HG03575 (cell line): Measurements from ENCODE around the gene ROBO4.

Experiments used
- ATAC-seq: cut with Tn5 transposase; IDR thresholded peaks from one replicate; pipeline ENCODE4 v1.9.1; 2021; ENCODE audit not compliant: unreplicated experiment, insufficient number of reproducible peaks, low FRiP score; ENCODE audit errors: extremely low read depth

ROBO4 gene

GRCh38 chr11:124897674-124898262 lies at the start of gene ROBO4:
Gene ROBO4 (minus strand): TSS chr11:124897865. CDS start chr11:124897795, 70 bp downstream.
- no peak for ATAC-seq

- ATAC-seq: no peak
These were observed 49.1 kb upstream of the ROBO4 start for GRCh38 chr11:124946735-124947141.

- ATAC-seq: no peak
These were observed 48.2 kb upstream of the ROBO4 start for GRCh38 chr11:124945826-124946225.

GRCh38 chr11:124944565-124944964 lies 46.9 kb upstream of the ROBO4 start:
- no peak for ATAC-seq

GRCh38 chr11:124943741-124944140 lies 46.1 kb upstream of the ROBO4 start:
- no peak for ATAC-seq

- ATAC-seq: no peak
These were observed 45.6 kb upstream of the ROBO4 start for GRCh38 chr11:124943254-124943616.

GRCh38 chr11:124942466-124943253 lies 45.0 kb upstream of the ROBO4 start:
- no peak for ATAC-seq

- ATAC-seq: no peak
These were observed 44.0 kb upstream of the ROBO4 start for GRCh38 chr11:124941703-124942102.

- ATAC-seq: no peak
These were observed 41.3 kb upstream of the ROBO4 start for GRCh38 chr11:124938970-124939369.

GRCh38 chr11:124938206-124938765 lies 40.6 kb upstream of the ROBO4 start:
- no peak for ATAC-seq

- no peak for ATAC-seq
These were observed 39.8 kb upstream of the ROBO4 start for GRCh38 chr11:124937336-124937935.

- no peak for ATAC-seq
These were observed 38.2 kb upstream of the ROBO4 start, which contains the start of gene HEPACAM for GRCh38 chr11:124935548-124936514. Gene HEPACAM (minus strand): TSS chr11:124936047. CDS start chr11:124936006, 41 bp downstream.

- no peak for ATAC-seq
These were observed 37.3 kb upstream of the ROBO4 start for GRCh38 chr11:124934862-124935547.

- peak; percentile 64 for ATAC-seq
These were observed 33.1 kb upstream of the ROBO4 start for GRCh38 chr11:124930799-124931198.

- no peak for ATAC-seq
These were observed 31.4 kb upstream of the ROBO4 start for GRCh38 chr11:124928942-124929665.

GRCh38 chr11:124923296-124923695 lies 25.6 kb upstream of the ROBO4 start:
- ATAC-seq: no peak

GRCh38 chr11:124922831-124923230 lies 25.2 kb upstream of the ROBO4 start:
- ATAC-seq: no peak
